Measurements from ENCODE around the gene KCTD10.

KCTD10 gene, protein sequence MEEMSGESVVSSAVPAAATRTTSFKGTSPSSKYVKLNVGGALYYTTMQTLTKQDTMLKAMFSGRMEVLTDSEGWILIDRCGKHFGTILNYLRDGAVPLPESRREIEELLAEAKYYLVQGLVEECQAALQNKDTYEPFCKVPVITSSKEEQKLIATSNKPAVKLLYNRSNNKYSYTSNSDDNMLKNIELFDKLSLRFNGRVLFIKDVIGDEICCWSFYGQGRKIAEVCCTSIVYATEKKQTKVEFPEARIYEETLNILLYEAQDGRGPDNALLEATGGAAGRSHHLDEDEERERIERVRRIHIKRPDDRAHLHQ

DNA sequence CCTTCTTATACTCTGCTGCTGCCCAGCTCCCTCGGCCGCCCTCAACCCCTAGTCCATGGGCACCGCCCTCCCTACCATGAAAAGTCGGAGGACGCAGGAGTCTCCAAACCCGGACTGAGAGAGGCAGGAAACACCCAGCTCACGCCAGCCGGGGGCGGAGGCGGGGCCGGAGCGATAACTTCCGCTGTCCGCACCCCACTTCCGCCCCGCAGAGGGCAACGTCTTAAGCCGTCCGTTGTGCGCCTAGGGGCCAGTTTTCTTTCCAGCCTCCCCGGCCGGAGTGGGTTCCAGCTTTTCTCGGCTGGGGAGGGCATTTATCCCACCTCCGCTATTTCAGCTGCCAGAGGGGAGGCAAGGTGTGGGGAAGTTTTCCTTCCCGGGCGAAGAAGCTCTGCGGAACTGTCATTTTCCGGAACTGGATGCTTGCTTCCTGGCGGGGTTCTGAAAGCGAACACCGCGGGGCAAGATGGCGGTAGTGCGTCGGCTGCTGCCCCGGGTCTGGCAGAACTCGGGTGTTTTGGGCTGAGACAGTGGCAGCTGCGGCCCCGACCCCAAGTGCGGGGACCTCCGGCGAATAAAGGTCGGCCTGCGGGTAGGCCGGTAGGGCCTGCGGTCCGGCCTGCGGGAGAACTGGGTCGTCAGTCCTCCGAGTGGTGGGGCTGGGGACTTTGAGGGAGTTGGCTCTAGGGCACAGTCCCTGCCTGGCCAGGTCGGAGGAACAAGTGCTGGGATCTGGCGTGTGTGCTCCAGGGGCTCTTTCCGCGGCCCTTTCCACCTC, at the start of gene KCTD10, which contains the start of gene UBE3B:
TSS of gene KCTD10 (minus strand) at position 116 of the 778 bp plus-strand sequence. CDS start at position 78, 38 bp downstream.
TSS of gene UBE3B (plus strand) at position 450 of the 778 bp plus-strand sequence. CDS start 5,918 bp downstream, outside the sequence.
- DNase-seq (ENCODE audit: low spot score): peak; percentile 91

DNA sequence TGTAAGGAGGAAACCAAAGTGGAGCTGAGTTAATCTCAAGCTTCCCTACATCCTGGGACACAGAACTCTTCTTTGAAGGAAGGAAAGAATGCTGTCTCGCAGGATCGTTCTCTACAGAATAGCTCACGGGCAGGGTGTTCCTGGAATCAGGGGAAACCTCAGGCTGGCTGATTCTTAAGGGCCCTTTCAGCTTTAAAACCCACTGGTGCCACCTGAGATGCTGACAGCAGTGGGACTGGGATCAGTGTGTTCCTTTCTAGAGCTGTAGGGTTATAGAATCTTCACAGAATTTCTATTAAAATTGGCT, 48.1 kb upstream of the KCTD10 start:
- no peak for DNase-seq (ENCODE audit: low spot score)

DNA sequence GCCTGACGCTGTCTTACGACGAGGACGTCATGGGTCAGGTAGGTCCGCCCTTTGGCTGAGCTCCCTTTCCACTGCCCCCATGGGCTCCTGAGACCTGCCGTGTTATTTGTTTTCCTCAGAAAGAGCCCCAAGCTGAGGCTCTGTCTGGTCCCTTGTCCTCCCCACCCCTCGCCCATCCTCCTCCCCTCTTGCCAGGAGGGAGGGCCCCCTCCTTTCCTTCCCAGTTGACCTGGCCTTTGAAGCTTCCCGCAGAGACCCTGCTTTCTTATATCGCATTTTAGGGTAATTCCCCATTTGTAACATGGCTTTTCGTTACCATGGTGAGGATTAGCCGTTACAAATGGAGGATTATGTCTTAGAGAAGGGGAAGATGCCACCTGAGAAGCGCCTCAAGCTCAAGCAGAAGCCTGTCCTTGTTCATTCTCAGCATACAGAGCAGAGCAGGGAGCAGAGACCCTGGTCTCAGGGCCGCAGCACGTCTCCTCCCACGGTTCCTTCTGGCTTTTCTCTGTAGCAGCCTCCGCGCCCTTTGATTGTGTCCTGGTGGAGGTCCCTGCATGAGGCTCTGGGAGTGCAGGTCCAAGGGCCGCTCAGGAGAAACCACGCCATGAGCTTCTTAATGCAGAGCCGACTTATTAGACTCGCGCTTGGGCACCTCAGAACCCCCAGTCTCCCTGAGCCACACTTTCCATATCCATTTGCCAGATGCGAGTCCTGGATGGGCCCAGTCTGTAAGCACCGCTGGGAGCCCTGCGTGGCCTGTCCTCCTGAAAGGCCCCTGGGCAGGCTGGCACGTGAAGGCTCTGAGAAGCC, 47.6 kb upstream of the KCTD10 start:
- DNase-seq (ENCODE audit: low spot score): no peak

DNA sequence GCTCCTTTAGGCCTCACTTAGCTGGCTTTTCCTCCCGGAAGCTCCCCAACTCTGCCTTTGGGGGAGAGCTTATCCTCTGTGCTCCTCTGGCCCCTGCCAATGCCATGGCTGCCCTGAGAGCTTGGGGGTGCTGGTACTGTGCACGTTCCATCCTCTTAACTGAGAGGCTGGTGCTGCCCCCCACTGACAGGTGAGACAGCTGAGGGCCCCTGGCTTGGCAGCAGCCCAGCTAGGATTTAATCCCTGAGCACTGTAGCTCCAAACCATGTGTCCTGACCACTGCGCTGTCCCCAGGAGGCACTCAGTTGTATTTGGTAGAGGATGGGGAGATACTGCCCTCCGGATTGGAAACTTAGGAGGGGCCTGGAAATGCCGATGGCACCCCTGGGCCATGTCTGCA, 46.4 kb upstream of the KCTD10 start:
- no peak for DNase-seq (ENCODE audit: low spot score)

DNA sequence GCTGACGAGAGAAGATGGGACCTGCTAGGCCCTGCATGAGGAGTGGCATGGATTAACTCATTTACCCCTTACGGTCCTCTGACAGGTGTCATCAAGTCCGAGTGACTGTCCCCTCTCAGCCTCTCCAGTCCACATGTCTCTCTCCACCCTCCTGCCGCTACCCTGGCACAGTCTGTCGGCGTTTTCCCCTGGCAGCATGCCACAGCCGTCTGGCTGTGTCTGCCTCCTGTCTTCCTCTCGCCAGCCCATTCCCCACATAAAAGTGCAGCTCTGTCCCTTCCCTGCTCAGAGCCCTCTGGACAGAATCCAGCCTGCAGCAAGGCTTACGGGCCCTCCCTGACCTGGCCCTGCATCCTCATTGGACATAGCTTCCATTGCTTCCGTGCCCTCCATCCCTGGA, 46.0 kb upstream of the KCTD10 start:
- DNase-seq (ENCODE audit: low spot score): no peak

DNA sequence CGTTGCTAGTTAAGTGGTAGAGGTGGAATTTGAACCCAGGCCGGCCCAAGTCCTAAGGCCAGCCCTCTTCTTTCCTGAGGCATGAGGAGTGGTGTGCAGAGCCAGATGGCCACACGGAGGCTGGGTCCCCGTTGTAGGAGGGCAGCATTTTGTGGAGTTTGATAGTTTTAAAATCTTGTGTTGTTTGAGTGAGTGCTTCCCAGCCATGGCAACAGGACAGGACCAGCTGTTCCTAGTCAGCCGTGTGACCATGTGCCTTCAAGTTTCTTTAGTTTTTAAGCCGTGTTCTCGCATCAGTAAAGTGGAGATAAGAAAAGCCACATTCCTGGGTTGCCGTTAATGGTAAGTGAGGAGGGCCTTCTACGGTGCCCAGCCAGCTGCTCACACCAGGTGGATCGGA, 44.7 kb upstream of the KCTD10 start:
- no peak for DNase-seq (ENCODE audit: low spot score)

DNA sequence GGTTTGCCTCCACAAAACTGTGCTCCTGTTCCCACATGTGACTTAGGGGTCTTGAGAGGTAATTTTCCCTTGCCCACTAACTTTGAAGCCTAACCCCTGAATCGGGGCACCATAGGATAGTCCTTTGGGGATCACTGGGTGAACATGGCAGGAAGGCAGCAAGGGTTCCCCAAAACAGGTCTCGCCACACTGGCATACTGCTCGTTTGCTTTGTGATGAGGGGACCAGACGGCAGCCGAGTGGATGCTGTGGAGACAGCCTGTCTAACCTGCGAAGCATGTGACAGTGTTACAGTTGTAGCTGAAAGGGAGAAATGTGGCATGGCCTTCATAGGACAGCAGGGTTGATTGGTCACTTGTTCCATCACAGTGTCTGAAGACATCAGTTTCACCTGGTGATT, 42.7 kb upstream of the KCTD10 start:
- no peak for DNase-seq (ENCODE audit: low spot score)

DNA sequence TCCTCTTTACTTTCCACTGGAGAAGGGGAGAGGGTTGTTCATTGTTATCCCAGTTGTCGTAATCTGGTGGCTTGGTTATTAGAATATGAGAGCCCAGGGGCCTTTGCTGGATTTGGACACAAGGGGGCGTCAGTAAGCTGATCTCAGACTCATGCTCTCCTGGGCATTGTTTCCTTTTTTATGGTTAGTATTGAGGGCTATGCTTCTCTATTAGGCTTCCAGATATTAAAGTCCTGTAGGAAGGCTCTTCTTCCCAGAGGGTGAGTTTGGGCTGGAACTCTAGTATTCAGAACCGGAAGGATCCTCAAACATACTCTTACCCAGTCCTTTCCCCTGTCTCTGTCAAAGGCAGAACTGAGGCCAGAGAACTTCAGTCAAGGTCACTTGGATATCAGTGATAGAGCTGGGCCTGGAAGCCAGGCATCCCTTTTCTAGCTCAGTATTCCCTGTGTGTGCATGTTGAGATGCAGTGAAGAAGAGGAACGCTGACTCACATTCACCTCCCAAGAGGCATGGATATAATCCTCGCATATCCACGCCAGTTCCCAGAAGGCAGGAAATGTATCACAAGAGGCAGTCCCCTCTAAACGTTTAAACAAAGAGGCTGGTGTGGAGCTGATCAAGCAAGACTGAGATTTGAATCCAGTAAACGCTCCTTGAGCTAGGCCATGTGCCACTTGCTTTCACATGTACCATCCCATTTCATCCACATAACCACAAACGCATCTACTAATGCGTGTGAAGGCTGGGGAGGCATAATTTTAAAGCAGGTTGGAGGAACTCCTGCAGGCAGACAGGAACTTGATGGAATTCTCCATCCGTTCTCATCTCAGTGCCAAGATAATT, 41.9 kb upstream of the KCTD10 start:
- DNase-seq (ENCODE audit: low spot score): peak; percentile 56

DNA sequence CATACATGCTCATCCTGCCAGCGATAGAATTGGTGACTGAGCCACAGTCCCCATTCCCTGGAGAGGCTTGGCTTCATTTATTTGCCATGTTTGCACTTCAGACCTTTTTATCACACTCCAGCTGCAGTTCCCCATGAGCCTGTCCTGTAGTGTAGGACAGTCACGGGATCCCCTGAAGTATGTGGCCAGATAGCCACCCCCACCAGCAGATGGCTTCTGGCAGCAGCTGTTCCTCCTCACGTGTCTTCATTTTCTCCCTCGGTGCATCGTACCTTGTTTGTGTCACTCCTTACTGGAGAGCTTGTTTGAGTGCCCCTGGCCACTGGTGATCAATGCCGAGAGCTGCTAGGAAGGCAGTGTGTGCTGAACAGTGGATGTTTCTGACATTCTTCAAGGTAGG, 40.5 kb upstream of the KCTD10 start:
- DNase-seq (ENCODE audit: low spot score): no peak

DNA sequence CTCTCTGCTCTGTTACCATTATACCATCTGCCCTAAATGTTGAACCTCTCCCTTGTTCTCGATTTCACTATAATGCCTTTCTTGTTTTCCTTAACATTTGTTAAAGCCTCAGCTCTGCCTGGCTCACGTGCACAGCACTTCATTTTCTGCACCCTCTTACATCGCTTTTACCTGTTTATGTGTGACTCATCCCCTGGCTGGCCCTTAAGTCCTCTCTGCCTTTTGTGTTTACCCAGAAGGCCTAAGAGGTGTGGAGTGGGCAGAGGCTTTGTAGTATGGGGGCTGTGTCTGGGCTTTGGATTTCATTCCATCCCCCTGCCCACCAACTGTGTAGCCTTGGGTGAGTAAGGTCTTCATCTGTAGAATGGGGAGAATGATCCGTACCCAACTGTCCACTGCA, 36.9 kb upstream of the KCTD10 start:
- no peak for DNase-seq (ENCODE audit: low spot score)

DNA sequence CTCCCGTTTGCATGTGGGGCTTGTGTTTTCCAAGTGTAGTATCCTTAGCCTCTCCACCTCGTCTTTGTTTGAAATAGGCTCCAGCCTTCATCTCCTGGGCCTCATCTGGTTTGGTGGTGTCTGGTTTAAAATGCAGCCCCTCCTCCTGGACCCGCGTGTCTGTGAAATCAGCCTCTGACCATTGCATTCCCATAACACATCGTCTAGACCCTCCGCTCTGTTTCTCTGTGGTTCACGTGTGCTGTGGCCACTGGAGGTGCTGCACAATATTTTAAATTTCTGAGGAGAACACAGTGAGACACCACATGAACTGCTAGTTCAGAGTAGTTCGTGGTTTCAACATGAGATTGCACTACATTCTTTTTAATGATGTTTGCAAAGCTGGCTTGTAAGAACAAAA, 36.0 kb upstream of the KCTD10 start:
- no peak for DNase-seq (ENCODE audit: low spot score)

DNA sequence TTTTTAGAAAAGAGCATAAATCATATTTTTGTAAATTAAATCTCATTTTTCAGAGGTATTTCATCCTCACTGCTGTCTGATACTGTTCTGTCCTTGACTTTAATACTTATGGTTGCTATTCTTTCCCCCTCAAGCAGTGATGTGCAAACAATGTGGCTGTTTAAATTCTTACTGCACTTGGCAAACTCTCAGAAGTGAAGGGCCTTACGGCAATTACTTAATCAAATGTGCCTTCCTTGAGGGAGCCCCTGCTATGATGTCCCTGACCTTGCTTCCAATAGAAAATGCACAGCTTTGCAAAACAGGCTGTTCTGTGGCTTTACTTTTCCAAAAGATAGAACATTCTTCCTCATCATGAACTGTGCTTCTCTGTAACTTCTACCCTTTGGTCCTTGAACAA, 35.5 kb upstream of the KCTD10 start:
- no peak for DNase-seq (ENCODE audit: low spot score)

DNA sequence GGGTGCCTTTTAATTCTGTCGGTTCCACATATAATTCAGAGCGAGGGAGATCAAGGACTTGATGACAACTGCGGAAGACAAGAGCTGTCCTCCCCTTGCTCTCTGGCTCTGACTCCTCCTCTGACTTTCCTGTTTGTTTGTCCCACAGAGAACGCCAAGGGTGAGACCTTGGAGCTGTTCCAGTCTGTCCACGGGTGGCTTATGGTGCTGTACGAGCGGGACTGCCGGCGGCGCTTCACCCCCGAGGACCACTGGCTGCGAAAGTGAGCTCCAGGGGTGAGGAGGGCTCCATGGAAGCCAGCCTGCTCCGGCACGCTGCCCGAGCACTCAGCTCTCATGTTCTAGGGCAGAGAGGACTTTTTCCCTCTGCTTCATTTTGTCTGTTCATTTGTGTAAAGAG, 33.1 kb upstream of the KCTD10 start:
- no peak for DNase-seq (ENCODE audit: low spot score)

DNA sequence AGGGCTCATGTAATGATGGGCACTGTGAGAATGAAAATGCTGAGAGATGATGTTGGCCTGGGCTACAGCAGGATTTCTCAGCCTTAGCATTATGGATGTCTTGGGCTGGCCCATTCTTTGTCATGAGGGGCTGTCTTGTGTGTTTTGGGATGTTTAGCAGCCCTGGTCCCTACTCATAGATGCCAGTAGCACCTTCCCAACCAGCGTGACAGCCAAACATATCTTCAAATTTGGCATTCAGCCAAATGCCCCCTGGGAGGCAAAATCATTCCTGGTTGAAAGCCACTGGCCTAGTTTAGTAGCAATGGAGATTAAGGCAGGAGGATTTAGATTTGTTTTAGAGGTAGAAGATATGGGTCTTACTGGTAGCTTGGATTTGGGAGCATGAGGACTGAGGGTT, 27.0 kb upstream of the KCTD10 start:
- no peak for DNase-seq (ENCODE audit: low spot score)

DNA sequence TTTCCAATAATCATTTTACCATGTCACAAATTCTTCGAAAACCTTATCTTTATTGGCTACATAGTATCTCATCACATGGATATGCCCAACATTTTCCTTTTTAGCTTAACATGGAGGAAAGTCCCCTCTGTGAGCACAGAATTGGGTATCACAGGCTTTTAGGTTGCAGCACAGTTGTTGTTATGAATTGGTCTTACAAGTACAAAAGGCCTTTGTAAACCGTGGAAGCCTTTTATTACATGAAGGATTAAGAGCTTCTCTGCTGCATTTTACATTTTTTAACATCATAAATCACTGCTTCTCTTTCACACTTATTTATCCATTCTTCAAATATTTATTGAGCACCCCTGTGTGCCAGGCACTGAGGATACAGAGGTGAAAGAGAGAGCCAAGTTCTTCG, 26.5 kb upstream of the KCTD10 start:
- DNase-seq (ENCODE audit: low spot score): no peak

DNA sequence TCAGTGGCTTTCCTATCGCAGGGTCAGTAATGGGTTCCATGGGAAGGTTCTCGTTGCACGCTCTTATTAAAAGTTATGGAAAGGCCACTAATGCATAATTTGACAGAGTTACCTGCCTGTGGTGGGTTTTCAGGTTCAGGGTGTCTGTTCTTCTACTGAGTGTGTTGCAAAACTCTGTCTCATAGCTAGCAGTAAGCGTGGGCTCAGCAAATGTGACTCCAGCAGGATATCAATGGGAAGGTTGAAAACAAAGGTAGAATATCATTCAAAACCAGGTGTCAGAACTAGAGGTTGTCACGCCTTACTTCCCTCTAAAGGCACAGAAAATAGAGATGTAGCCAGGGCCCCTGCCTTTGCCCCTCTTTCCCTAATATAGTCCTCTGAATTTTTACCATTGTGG, 25.2 kb upstream of the KCTD10 start:
- no peak for DNase-seq (ENCODE audit: low spot score)

DNA sequence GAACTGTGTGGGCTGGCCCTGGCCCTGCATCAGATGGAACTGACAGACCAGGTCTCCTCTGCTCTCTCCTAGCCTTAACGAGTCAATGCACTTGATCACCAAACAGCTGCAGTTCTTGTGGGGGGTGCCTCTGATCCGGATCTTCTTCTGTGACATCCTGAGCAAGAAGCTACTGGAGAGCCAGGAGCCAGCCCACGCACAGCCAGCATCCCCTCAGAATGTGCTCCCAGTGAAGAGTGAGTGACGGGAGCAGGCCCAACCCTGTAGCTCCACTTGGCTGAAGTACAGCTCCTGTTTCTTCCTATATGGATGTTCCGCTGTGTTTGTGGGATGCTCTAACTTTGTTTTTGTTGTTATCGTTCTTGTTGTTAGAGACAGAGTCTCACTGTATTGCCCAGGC, 24.2 kb upstream of the KCTD10 start:
- DNase-seq (ENCODE audit: low spot score): no peak

DNA sequence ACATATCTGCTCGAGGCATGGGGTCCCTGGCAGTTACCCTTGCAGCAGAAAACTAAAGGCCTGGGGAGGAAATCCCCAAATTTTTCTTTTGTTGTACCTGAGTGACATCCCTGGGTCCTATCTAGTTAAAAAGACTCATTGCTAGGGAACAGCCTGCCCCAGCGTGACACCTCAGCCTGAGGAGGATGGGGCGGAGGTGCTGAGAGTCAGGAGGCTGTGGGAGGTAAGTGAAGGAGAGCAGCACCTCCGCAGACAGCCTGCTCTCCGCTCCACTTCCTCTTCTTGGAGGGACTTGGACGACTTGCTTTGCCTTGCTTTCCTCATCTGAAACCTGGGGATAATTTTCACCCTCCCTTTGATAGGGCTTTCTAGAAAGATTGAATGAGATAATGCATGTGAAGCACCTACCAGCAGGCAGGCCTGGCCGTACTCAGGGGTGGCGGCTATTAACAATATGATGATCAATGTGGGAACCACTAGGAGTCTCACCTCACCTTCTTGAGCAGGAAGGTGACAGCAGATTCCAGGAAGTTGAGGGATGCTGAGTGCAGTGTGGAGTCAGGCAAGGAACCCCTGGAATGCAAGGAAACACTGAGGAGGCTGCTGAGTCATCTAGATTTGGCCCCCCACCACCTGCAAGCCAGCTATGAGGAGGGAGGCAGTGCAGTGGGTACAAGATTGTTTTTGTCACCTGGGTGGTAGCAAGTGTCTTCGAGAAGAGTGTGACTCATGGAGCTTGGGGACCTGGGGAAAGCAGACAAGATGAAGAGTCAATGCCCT, 23.5 kb upstream of the KCTD10 start:
- no peak for DNase-seq (ENCODE audit: low spot score)

DNA sequence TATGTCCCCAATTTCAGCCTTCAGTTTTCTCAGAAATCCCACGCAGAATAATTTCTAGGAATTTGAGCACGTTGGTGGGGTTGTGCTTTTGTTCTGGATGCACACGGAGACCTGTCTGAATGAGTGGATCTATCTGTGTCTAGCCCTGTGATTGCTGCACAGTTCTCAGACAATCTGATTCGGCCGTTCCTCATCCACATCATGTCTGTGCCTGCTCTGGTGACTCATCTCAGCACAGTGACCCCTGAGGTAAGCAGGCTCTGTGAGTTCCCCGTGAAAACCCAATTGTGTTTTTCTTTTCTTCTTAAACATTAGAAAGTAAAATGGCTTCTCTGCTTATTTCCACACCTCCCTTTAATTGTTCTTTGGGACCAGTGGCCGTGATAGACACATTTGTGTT, 20.6 kb upstream of the KCTD10 start:
- no peak for DNase-seq (ENCODE audit: low spot score)

DNA sequence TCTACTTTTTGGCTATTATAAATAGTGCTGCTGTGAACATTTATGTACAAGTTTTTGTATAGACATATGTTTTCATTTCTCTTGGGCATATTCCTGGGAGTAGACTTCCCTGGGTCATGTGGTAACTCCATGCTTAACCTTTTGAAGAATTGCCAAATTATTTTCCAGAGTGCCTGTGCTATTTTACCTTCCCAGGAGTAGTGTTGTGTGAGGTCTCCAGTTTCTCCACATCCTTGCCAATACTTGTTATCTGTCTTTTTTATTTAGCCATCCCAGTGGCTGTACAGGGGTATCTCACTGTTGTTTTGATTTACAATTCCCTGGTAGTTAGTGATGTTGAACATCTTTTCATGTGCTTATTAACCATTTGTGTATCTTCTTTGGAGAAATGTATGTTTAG, 19.2 kb upstream of the KCTD10 start:
- DNase-seq (ENCODE audit: low spot score): no peak

DNA sequence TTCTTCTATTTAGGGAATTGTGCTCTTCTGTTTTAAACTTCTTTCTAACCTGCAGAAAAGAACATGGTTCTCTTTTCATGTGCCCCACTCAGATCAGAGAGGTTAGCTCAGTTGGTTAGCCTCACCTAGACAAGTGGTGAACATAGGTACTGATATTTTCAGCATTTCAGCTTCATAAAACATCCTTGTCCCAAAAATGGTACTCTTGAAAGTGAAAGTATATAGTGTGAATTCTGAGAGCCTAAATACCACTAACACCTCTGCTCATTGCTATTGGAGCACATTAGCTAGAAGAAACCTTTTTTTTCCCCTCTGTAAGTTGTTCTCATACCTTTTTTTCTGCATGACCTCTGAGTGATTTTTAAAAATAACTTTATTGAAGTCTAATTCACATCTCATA, 17.9 kb upstream of the KCTD10 start:
- no peak for DNase-seq (ENCODE audit: low spot score)

Measured in hematopoietic multipotent progenitor cell treated with erythropoietin and hydrocortisone succinate and interleukin-3 and kit ligand, for 15 days (in vitro differentiated cells).